HepG2 (cell line): ENCODE results near the gene ANKRD13C. TPM values are rescaled to one million over a fixed set of nuclear protein-coding genes. Genes with fewer than 3 reads are reported as not detected.

Experiments used
- FOXP1 ChIP-seq, 2 experiments: fragments of 450-650 bp in 1 of 2; IDR thresholded peaks; 2 replicates each; pipeline ENCODE4 v1.6.1; 2017 to 2018; ENCODE audit warnings: antibody characterized with exemption in 1 of 2
- KLF12 ChIP-seq: sonication (generic); formaldehyde crosslinking; IDR thresholded peaks from 2 replicates; pipeline ENCODE4 v1.4.0; 2020; ENCODE audit warnings: missing genetic modification reagents, borderline replicate concordance
- MEIS1 ChIP-seq: sonication (generic); formaldehyde crosslinking; IDR thresholded peaks from 2 replicates; pipeline ENCODE4 v1.9.0; 2021; ENCODE audit warnings: mild to moderate bottlenecking, missing genetic modification reagents, moderate library complexity, borderline replicate concordance
- NKX3-1 ChIP-seq: sonication (generic); formaldehyde crosslinking; IDR thresholded peaks from 2 replicates; pipeline ENCODE4 v1.5.0; 2020; ENCODE audit warnings: missing genetic modification reagents
- PAF1 ChIP-seq: IDR thresholded peaks from 2 replicates; pipeline ENCODE4 v1.6.1; 2016; ENCODE audit warnings: missing genetic modification reagents, missing compliant biosample characterization
- SALL2 ChIP-seq: sonication (generic); formaldehyde crosslinking; IDR thresholded peaks from 2 replicates; pipeline ENCODE4 v1.8.1; 2023; ENCODE audit warnings: mild to moderate bottlenecking, missing genetic modification reagents, inconsistent platforms
- XRCC5 ChIP-seq: fragments of 200-400 bp; formaldehyde crosslinking; optimal IDR thresholded peaks from 2 replicates; pipeline ENCODE3; 2017; ENCODE audit warnings: mild to moderate bottlenecking, low read length
- YEATS4 ChIP-seq: sonication (generic); formaldehyde crosslinking; IDR thresholded peaks from 2 replicates; pipeline ENCODE4 v1.4.0; 2020; ENCODE audit warnings: missing genetic modification reagents, borderline replicate concordance
- ZNF121 ChIP-seq: sonication (generic); formaldehyde crosslinking; IDR thresholded peaks from 2 replicates; pipeline ENCODE4 v1.5.0; 2020; ENCODE audit warnings: mild to moderate bottlenecking, missing genetic modification reagents
- ZNF17 ChIP-seq: sonication (generic); formaldehyde crosslinking; IDR thresholded peaks from 2 replicates; pipeline ENCODE4 v1.5.0; 2020; ENCODE audit warnings: mild to moderate bottlenecking, missing genetic modification reagents
- ZNF20 ChIP-seq: sonication (generic); formaldehyde crosslinking; IDR thresholded peaks from 2 replicates; pipeline ENCODE4 v1.4.0; 2020; ENCODE audit warnings: mild to moderate bottlenecking, moderate library complexity, missing genetic modification reagents
- ZNF274 ChIP-seq: sonication (generic); formaldehyde crosslinking; IDR thresholded peaks from 2 replicates; pipeline ENCODE4 v1.5.1; 2020; ENCODE audit warnings: mild to moderate bottlenecking, missing genetic modification reagents
- ZNF619 ChIP-seq: sonication (generic); formaldehyde crosslinking; IDR thresholded peaks from 2 replicates; pipeline ENCODE4 v1.4.0; 2020; ENCODE audit warnings: mild to moderate bottlenecking, missing genetic modification reagents
- polyA plus RNA-seq, 8 experiments: library from polyadenylated mRNA; depleted of rRNA in 3 of 8; stranded (reverse) in 7 of 8; unstranded in 1 of 8; fragments of >200 nt; fragmentation: Illumina TruSeq in 4 of 8; extraction: Trizol in 4 of 8; gene quantifications; 2 replicates each; pipeline versions ENCODE4 v1.2.1 to v1.2.3, GENCODE V29; 2011 to 2016; ENCODE audit warnings: low read depth in 4 of 8, missing spikeins in 1 of 8, mixed read lengths in 1 of 8; ENCODE audit not compliant: insufficient read depth in 1 of 8
- total RNA-seq, 5 experiments: library from RNA; depleted of rRNA; stranded (reverse); fragments of >200 nt; fragmentation: Illumina TruSeq; extraction: Trizol; gene quantifications; 2 replicates each; pipeline ENCODE4 v1.2.3, GENCODE V29; 2016; ENCODE audit warnings: low read depth in 1 of 5
- TF ChIP-seq, protein P1 (sequence below): sonication (generic); formaldehyde crosslinking; IDR thresholded peaks from 2 replicates; pipeline ENCODE4 v1.9.0; 2021; ENCODE audit warnings: mild to moderate bottlenecking, missing genetic modification reagents
- TF ChIP-seq, protein P2 (sequence below): sonication (generic); formaldehyde crosslinking; IDR thresholded peaks from 2 replicates; pipeline ENCODE4 v1.4.0; 2020; ENCODE audit warnings: missing genetic modification reagents
- TF ChIP-seq, protein P3 (sequence below): sonication (generic); formaldehyde crosslinking; IDR thresholded peaks from 2 replicates; pipeline ENCODE4 v1.4.0; 2020; ENCODE audit warnings: missing genetic modification reagents
- TF ChIP-seq, protein P4 (sequence below): sonication (generic); formaldehyde crosslinking; IDR thresholded peaks from 2 replicates; pipeline ENCODE4 v1.4.0; 2020; ENCODE audit warnings: low read depth, mild to moderate bottlenecking, missing genetic modification reagents
- TF ChIP-seq, protein P5 (sequence below): sonication (generic); formaldehyde crosslinking; IDR thresholded peaks from 2 replicates; pipeline ENCODE4 v1.8.1; 2023; ENCODE audit warnings: missing genetic modification reagents, mild to moderate bottlenecking, borderline replicate concordance

Gene ANKRD13C
- total and polyA plus RNA-seq, 2 of the 13 experiments (the other 11 are each of a cell fraction or from before 2014, with no cell fraction given) = 6.2 to 17.6 TPM

DNA sequence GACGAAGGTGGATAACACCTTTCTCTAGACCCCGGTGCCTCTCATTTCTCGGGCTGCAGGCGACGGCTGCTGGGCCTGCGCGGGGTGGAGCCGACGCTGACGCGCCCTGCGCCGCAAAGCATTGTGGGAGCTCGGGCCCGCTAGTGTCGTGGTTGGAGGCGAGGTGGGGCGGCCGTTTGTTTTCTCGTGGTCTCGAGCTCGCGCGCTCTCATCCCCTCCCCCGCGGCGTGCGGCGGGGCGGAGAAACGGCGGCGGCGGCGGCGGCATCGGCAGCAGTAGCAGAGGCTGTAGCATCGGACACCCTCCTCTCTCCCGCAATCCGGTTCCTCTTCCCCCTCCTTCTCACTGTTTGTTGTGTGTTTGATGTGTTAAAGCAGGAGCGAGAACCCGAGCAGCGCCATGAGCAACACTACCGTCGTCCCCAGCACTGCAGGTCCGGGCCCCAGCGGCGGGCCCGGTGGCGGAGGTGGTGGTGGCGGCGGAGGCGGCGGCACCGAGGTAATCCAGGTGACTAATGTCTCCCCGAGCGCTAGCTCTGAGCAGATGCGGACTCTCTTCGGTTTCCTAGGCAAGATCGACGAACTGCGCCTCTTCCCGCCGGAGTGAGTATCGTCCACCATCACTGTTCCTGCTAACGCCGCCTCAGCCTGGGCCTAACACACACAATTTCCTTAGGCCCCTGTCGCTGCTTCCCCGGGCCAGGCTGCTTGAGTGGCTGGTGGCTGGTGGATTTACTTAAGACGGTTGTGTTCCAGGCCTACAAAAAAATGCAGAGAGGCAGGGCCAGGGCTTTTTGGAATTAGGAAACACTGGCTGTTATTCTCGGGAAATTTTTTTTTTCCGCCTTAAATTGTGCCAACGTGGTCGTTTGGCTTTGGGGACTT lies 133.0 kb downstream of the ANKRD13C start, which contains the start of gene SRSF11 (continued):
- no peak for TF ChIP-seq FOXP1 (IDR thresholded peaks at IDR 0.05)
- no peak; the same call in 1 of the 2 replicates for TF ChIP-seq FOXP1 (CRISPR knock-in tag; IDR thresholded peaks at IDR 0.05)
- no peak for TF ChIP-seq NKX3-1 (CRISPR knock-in tag)
- TF ChIP-seq, protein P1, sequence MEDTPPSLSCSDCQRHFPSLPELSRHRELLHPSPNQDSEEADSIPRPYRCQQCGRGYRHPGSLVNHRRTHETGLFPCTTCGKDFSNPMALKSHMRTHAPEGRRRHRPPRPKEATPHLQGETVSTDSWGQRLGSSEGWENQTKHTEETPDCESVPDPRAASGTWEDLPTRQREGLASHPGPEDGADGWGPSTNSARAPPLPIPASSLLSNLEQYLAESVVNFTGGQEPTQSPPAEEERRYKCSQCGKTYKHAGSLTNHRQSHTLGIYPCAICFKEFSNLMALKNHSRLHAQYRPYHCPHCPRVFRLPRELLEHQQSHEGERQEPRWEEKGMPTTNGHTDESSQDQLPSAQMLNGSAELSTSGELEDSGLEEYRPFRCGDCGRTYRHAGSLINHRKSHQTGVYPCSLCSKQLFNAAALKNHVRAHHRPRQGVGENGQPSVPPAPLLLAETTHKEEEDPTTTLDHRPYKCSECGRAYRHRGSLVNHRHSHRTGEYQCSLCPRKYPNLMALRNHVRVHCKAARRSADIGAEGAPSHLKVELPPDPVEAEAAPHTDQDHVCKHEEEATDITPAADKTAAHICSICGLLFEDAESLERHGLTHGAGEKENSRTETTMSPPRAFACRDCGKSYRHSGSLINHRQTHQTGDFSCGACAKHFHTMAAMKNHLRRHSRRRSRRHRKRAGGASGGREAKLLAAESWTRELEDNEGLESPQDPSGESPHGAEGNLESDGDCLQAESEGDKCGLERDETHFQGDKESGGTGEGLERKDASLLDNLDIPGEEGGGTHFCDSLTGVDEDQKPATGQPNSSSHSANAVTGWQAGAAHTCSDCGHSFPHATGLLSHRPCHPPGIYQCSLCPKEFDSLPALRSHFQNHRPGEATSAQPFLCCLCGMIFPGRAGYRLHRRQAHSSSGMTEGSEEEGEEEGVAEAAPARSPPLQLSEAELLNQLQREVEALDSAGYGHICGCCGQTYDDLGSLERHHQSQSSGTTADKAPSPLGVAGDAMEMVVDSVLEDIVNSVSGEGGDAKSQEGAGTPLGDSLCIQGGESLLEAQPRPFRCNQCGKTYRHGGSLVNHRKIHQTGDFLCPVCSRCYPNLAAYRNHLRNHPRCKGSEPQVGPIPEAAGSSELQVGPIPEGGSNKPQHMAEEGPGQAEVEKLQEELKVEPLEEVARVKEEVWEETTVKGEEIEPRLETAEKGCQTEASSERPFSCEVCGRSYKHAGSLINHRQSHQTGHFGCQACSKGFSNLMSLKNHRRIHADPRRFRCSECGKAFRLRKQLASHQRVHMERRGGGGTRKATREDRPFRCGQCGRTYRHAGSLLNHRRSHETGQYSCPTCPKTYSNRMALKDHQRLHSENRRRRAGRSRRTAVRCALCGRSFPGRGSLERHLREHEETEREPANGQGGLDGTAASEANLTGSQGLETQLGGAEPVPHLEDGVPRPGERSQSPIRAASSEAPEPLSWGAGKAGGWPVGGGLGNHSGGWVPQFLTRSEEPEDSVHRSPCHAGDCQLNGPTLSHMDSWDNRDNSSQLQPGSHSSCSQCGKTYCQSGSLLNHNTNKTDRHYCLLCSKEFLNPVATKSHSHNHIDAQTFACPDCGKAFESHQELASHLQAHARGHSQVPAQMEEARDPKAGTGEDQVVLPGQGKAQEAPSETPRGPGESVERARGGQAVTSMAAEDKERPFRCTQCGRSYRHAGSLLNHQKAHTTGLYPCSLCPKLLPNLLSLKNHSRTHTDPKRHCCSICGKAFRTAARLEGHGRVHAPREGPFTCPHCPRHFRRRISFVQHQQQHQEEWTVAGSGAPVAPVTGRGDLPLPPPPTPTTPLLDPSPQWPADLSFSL (CRISPR knock-in tag) = peak; percentile 45; the same call in 1 of the 2 replicates
- peak; percentile 33; the same call in 1 of the 2 replicates for TF ChIP-seq PAF1 (CRISPR knock-in tag)
- peak; percentile 64; the same call in 1 of the 2 replicates for TF ChIP-seq YEATS4 (CRISPR knock-in tag)
- no peak for TF ChIP-seq ZNF121 (CRISPR knock-in tag)
- TF ChIP-seq, protein P2, sequence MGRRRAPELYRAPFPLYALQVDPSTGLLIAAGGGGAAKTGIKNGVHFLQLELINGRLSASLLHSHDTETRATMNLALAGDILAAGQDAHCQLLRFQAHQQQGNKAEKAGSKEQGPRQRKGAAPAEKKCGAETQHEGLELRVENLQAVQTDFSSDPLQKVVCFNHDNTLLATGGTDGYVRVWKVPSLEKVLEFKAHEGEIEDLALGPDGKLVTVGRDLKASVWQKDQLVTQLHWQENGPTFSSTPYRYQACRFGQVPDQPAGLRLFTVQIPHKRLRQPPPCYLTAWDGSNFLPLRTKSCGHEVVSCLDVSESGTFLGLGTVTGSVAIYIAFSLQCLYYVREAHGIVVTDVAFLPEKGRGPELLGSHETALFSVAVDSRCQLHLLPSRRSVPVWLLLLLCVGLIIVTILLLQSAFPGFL = no peak
- no peak for TF ChIP-seq ZNF17 (CRISPR knock-in tag)
- 0 out of 2 replicates have a peak, but pooled peaks have one; percentile 46 for TF ChIP-seq ZNF619 (CRISPR knock-in tag)
- no peak; the same call in 1 of the 2 replicates for TF ChIP-seq MEIS1
- TF ChIP-seq, protein P3, sequence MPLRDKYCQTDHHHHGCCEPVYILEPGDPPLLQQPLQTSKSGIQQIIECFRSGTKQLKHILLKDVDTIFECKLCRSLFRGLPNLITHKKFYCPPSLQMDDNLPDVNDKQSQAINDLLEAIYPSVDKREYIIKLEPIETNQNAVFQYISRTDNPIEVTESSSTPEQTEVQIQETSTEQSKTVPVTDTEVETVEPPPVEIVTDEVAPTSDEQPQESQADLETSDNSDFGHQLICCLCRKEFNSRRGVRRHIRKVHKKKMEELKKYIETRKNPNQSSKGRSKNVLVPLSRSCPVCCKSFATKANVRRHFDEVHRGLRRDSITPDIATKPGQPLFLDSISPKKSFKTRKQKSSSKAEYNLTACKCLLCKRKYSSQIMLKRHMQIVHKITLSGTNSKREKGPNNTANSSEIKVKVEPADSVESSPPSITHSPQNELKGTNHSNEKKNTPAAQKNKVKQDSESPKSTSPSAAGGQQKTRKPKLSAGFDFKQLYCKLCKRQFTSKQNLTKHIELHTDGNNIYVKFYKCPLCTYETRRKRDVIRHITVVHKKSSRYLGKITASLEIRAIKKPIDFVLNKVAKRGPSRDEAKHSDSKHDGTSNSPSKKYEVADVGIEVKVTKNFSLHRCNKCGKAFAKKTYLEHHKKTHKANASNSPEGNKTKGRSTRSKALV (CRISPR knock-in tag) = no peak
- TF ChIP-seq, protein P4, sequence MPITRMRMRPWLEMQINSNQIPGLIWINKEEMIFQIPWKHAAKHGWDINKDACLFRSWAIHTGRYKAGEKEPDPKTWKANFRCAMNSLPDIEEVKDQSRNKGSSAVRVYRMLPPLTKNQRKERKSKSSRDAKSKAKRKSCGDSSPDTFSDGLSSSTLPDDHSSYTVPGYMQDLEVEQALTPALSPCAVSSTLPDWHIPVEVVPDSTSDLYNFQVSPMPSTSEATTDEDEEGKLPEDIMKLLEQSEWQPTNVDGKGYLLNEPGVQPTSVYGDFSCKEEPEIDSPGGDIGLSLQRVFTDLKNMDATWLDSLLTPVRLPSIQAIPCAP (CRISPR knock-in tag) = no peak
- TF ChIP-seq, protein P5, sequence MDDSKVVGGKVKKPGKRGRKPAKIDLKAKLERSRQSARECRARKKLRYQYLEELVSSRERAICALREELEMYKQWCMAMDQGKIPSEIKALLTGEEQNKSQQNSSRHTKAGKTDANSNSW = peak; percentile 75; the same call in 1 of the 2 replicates
- TF ChIP-seq ZNF20 (CRISPR knock-in tag) = no peak
- no peak for TF ChIP-seq KLF12 (CRISPR knock-in tag)
- peak; percentile 54; the same call in 1 of the 2 replicates for TF ChIP-seq ZNF274
- TF ChIP-seq SALL2 (CRISPR knock-in tag) = peak; percentile 91
- peak; percentile 25 for TF ChIP-seq XRCC5
